Measurements from ENCODE around the gene TBC1D26. TPM values are rescaled to one million over a fixed set of nuclear protein-coding genes. Genes with fewer than 3 reads are reported as not detected.
"Not testable (repeated sequence)": the region's sequence is repeated elsewhere in the genome, so short reads cannot be mapped to it uniquely, and the experiment has no call there.

The TBC1D26 gene
- total RNA-seq, 1 experiment from 2014 or later: not detected

DNA sequence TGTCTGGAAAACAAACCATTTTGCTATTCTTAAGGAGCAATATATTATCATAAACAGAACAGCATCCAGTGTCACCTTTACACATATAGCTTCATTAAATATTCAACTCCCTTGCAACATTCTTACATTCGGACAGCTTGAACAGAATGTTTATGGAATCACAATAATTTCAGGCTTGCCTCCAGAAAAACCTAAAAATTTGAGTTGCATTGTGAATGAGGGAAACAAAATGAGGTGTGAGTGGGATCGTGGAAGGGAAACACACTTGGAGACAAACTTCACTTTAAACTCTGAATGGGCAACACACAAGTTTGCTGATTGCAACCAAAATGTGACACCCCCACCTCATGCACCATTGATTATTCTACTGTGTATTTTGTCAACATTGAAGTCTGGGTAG is 51.4 kb downstream of the TBC1D26 start:
- no peaks in the 10 kb centered on the region for H3K27me3 Mint-ChIP-seq (ENCODE audit: insufficient read depth, unreplicated experiment)
- no peak for DNase-seq
- TF ChIP-seq, protein P1, sequence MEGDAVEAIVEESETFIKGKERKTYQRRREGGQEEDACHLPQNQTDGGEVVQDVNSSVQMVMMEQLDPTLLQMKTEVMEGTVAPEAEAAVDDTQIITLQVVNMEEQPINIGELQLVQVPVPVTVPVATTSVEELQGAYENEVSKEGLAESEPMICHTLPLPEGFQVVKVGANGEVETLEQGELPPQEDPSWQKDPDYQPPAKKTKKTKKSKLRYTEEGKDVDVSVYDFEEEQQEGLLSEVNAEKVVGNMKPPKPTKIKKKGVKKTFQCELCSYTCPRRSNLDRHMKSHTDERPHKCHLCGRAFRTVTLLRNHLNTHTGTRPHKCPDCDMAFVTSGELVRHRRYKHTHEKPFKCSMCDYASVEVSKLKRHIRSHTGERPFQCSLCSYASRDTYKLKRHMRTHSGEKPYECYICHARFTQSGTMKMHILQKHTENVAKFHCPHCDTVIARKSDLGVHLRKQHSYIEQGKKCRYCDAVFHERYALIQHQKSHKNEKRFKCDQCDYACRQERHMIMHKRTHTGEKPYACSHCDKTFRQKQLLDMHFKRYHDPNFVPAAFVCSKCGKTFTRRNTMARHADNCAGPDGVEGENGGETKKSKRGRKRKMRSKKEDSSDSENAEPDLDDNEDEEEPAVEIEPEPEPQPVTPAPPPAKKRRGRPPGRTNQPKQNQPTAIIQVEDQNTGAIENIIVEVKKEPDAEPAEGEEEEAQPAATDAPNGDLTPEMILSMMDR (IDR thresholded peaks at IDR 0.05; ENCODE audit: insufficient read depth in 1 of 2, low read depth in 1 of 2, low read length in 1 of 2, severe bottlenecking in 1 of 2, unreplicated experiment in 1 of 2): no peak
- no peaks in the 10 kb centered on the region for H3K4me1 Mint-ChIP-seq (ENCODE audit: low read depth, unreplicated experiment)
- Histone ChIP-seq H3K4me1 (no peaks in the 10 kb centered on the region), H3K4me3 (ENCODE audit: low read depth, low read length) (no peak overlapping the region), H3K9me3 (no peaks in the 10 kb centered on the region), H3K27me3 (replicated peaks; ENCODE audit: control insufficient read depth, insufficient read depth, low read length) (no peaks in the 10 kb centered on the region), H3K36me3 (ENCODE audit: control insufficient read depth, insufficient read depth, low read length) (no peaks in the 10 kb centered on the region)
- POLR2A ChIA-PET: no interaction called here
- no peaks in the 10 kb centered on the region for H3K9me3 Mint-ChIP-seq (ENCODE audit: unreplicated experiment)
- CTCF ChIA-PET: no interaction called here
- BruUV-seq (replicated peaks): no TSS peak
- intact Hi-C loops (cut with micrococcal nuclease; ENCODE audit: unreplicated experiment): no loop called here
- no peaks in the 10 kb centered on the region for H3K36me3 Mint-ChIP-seq (ENCODE audit: insufficient read depth, unreplicated experiment)
- no peak overlapping the region for H3K27ac Mint-ChIP-seq (ENCODE audit: unreplicated experiment)
- H3K4me3 Mint-ChIP-seq (ENCODE audit: unreplicated experiment): no peak overlapping the region

GRCh38 chr17:15784351-15784750 is 52.3 kb downstream of the TBC1D26 start:
- H3K4me3 Mint-ChIP-seq (ENCODE audit: unreplicated experiment); H3K27ac Mint-ChIP-seq (ENCODE audit: unreplicated experiment); DNase-seq; H3K36me3 ChIP-seq (ENCODE audit: control insufficient read depth, insufficient read depth, low read length); H3K9me3 Mint-ChIP-seq (ENCODE audit: unreplicated experiment); BruUV-seq (replicated peaks); H3K4me1 ChIP-seq; H3K4me1 Mint-ChIP-seq (ENCODE audit: low read depth, unreplicated experiment); H3K4me3 ChIP-seq (ENCODE audit: low read depth, low read length); H3K9me3 ChIP-seq; CTCF ChIA-PET; H3K27me3 ChIP-seq (replicated peaks; ENCODE audit: control insufficient read depth, insufficient read depth, low read length); POLR2A ChIA-PET; H3K27me3 Mint-ChIP-seq (ENCODE audit: insufficient read depth, unreplicated experiment); H3K36me3 Mint-ChIP-seq (ENCODE audit: insufficient read depth, unreplicated experiment); intact Hi-C loops (cut with micrococcal nuclease; ENCODE audit: unreplicated experiment): not testable (repeated sequence)

GRCh38 chr17:15787363-15788075 is 55.4 kb downstream of the TBC1D26 start:
- H3K27ac Mint-ChIP-seq (ENCODE audit: unreplicated experiment); H3K27me3 ChIP-seq (replicated peaks; ENCODE audit: control insufficient read depth, insufficient read depth, low read length); POLR2A ChIA-PET; CTCF ChIA-PET; H3K36me3 ChIP-seq (ENCODE audit: control insufficient read depth, insufficient read depth, low read length); H3K4me1 ChIP-seq; H3K4me1 Mint-ChIP-seq (ENCODE audit: low read depth, unreplicated experiment); H3K36me3 Mint-ChIP-seq (ENCODE audit: insufficient read depth, unreplicated experiment); H3K9me3 Mint-ChIP-seq (ENCODE audit: unreplicated experiment); intact Hi-C loops (cut with micrococcal nuclease; ENCODE audit: unreplicated experiment); DNase-seq; H3K4me3 ChIP-seq (ENCODE audit: low read depth, low read length); H3K4me3 Mint-ChIP-seq (ENCODE audit: unreplicated experiment); BruUV-seq (replicated peaks); H3K9me3 ChIP-seq; H3K27me3 Mint-ChIP-seq (ENCODE audit: insufficient read depth, unreplicated experiment): not testable (repeated sequence)

DNA sequence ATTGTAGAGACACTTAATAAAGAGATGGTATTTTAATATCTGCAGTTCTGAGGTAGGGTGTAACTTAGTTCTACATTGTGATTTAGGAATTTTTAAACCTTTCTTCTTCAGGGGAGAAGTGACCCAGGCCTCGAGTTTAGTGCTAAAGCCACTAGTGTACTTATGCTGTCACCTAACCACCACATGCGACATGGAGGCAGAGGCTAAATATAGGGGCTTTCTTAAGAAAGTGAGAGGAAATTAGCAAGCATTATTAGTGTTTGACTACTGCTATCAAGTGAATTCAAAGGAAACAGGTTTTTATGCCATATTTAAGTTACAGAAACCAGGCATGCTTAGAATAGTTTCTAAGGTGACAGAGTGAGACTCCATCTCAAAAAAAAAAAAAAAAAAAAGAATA is 56.3 kb downstream of the TBC1D26 start:
- H3K4me1 ChIP-seq; H3K4me3 ChIP-seq (ENCODE audit: low read depth, low read length); H3K36me3 ChIP-seq (ENCODE audit: control insufficient read depth, insufficient read depth, low read length); H3K9me3 ChIP-seq; H3K27ac Mint-ChIP-seq (ENCODE audit: unreplicated experiment); H3K27me3 ChIP-seq (replicated peaks; ENCODE audit: control insufficient read depth, insufficient read depth, low read length); H3K36me3 Mint-ChIP-seq (ENCODE audit: insufficient read depth, unreplicated experiment); POLR2A ChIA-PET; H3K9me3 Mint-ChIP-seq (ENCODE audit: unreplicated experiment); H3K4me3 Mint-ChIP-seq (ENCODE audit: unreplicated experiment); BruUV-seq (replicated peaks); H3K27me3 Mint-ChIP-seq (ENCODE audit: insufficient read depth, unreplicated experiment); intact Hi-C loops (cut with micrococcal nuclease; ENCODE audit: unreplicated experiment); H3K4me1 Mint-ChIP-seq (ENCODE audit: low read depth, unreplicated experiment); DNase-seq; CTCF ChIA-PET: not testable (repeated sequence)

Other genes starting within 250 kb of the TBC1D26 start
- 15.3 and 17.1 TPM in 2 replicates for gene TVP23C, start 168.8 kb upstream of the TBC1D26 start, total RNA-seq (2022)
- not detected in 2 replicates for gene FBXW10B, start 112.6 kb upstream of the TBC1D26 start, total RNA-seq (2022)
- 12.4 and 16.2 TPM in 2 replicates for gene TRIM16, start 48.0 kb upstream of the TBC1D26 start, total RNA-seq (2022)
- gene ZNF286A, start 32.5 kb upstream of the TBC1D26 start, total RNA-seq (2022): 19.4 and 27.0 TPM in 2 replicates
- gene ADORA2B, start 212.8 kb downstream of the TBC1D26 start, total RNA-seq (2022): 1.5 and 2.5 TPM in 2 replicates

Data from Caco-2 (cell line).